IMR-90 (cell line): Measurements from ENCODE around the gene BTRC. TPM values are rescaled to one million over a fixed set of nuclear protein-coding genes. Genes with fewer than 3 reads are reported as not detected.

Experiments
- ATAC-seq: fragments of 200-7000 bp; cut with Tn5 transposase; 2 replicates; pipeline ENCODE4 v1.9.1; 2020; ENCODE audit warnings: low read depth, mild to moderate bottlenecking, moderate library complexity
- BruUV-seq: library from RNA; stranded (reverse); fragments of 400-500 nt; replicated peaks from 2 replicates; lab custom pipeline; 2021; lab: Mats Ljungman, UMichigan
- CTCF ChIA-PET: fragments of 300-600 bp; formaldehyde crosslinking; extraction: SDS; loops from one replicate; lab custom pipeline; 2021; ENCODE audit warnings: antibody characterized with exemption; lab: Yijun Ruan, JAX
- POLR2A ChIA-PET: fragments of 300-600 bp; sonication (Branson Sonifier 250); formaldehyde crosslinking; loops from one replicate; lab custom pipeline; 2022; ENCODE audit warnings: antibody characterized with exemption; ENCODE audit not compliant: unreplicated experiment; lab: Charles Lee
- DNase-seq: peaks from one replicate; pipeline ENCODE4 v3.0.0; 2013
- H2AFZ ChIP-seq: replicated peaks from 2 replicates; pipeline ENCODE3; 2013; ENCODE audit warnings: low read length, mild to moderate bottlenecking; ENCODE audit not compliant: poor library complexity
- H2AK5ac ChIP-seq: 2 replicates; pipeline ENCODE4 v1.6.1; 2013; ENCODE audit warnings: low read depth, low read length, inconsistent platforms
- H2AK9ac ChIP-seq: replicated peaks from 2 replicates; pipeline ENCODE3; 2013; ENCODE audit warnings: mild to moderate bottlenecking, low read depth, low read length, moderate library complexity; ENCODE audit not compliant: poor library complexity
- H2BK120ac ChIP-seq: 2 replicates; pipeline ENCODE4 v1.6.1; 2013; ENCODE audit warnings: low read depth, low read length, inconsistent platforms
- H2BK15ac ChIP-seq: 3 replicates; pipeline ENCODE4 v1.6.1; 2013; ENCODE audit warnings: low read depth, low read length, inconsistent platforms
- H2BK20ac ChIP-seq: 2 replicates; pipeline ENCODE4 v1.6.1; 2013; ENCODE audit warnings: low read depth, mild to moderate bottlenecking, inconsistent platforms, low read length, moderate library complexity
- H2BK5ac ChIP-seq: 2 replicates; pipeline ENCODE4 v1.6.1; 2013; ENCODE audit warnings: mild to moderate bottlenecking, low read depth, low read length, inconsistent platforms; ENCODE audit not compliant: poor library complexity, severe bottlenecking
- H3K14ac ChIP-seq: replicated peaks from 2 replicates; pipeline ENCODE4 v1.6.1; 2013; ENCODE audit warnings: low read depth, low read length, inconsistent platforms
- H3K18ac ChIP-seq: 2 replicates; pipeline ENCODE4 v1.6.1; 2013; ENCODE audit warnings: low read depth, low read length, control low read depth
- H3K23ac ChIP-seq: 2 replicates; pipeline ENCODE4 v1.6.1; 2013; ENCODE audit warnings: low read depth, low read length, inconsistent platforms
- H3K27ac ChIP-seq: 2 replicates; pipeline ENCODE4 v1.5.1; 2013; ENCODE audit warnings: mild to moderate bottlenecking, control low read depth, low read length; ENCODE audit not compliant: insufficient read depth
- H3K27me3 ChIP-seq: 2 replicates; pipeline ENCODE4 v1.6.1; 2013; ENCODE audit warnings: low read length; ENCODE audit not compliant: control insufficient read depth, insufficient read depth
- H3K36me3 ChIP-seq: 2 replicates; pipeline ENCODE4 v1.6.1; 2013; ENCODE audit warnings: low read length, mixed read lengths; ENCODE audit not compliant: control insufficient read depth, insufficient read depth
- H3K4ac ChIP-seq: 2 replicates; pipeline ENCODE4 v1.6.1; 2013; ENCODE audit warnings: low read depth, low read length, inconsistent platforms
- H3K4me1 ChIP-seq: 2 replicates; pipeline ENCODE4 v1.6.1; 2013; ENCODE audit warnings: low read length, mixed read lengths; ENCODE audit not compliant: control insufficient read depth, insufficient read depth
- H3K4me2 ChIP-seq: 2 replicates; pipeline ENCODE4 v1.6.1; 2013; ENCODE audit warnings: low read depth, mild to moderate bottlenecking, control low read depth, low read length, moderate library complexity
- H3K4me3 ChIP-seq: 2 replicates; pipeline ENCODE4 v1.5.1; 2013; ENCODE audit warnings: low read depth, mild to moderate bottlenecking, control low read depth, low read length, moderate library complexity; ENCODE audit not compliant: insufficient read depth
- H3K56ac ChIP-seq: 2 replicates; pipeline ENCODE4 v1.6.1; 2013; ENCODE audit warnings: low read length, inconsistent platforms; ENCODE audit not compliant: insufficient read depth; ENCODE audit errors: extremely low read depth
- H3K79me1 ChIP-seq, 2 experiments: 2 replicates each; pipeline ENCODE4 v1.6.1; 2013; ENCODE audit warnings: low read length in 2 of 2, inconsistent platforms in 1 of 2, low read depth in 1 of 2
- H3K9ac ChIP-seq: 2 replicates; pipeline ENCODE4 v1.6.1; 2013; ENCODE audit warnings: low read depth, low read length, control low read depth
- H3K9me1 ChIP-seq: 2 replicates; pipeline ENCODE4 v1.6.1; 2013; ENCODE audit warnings: low read length, inconsistent platforms; ENCODE audit not compliant: insufficient read depth
- H3K9me3 ChIP-seq: 2 replicates; pipeline ENCODE4 v1.6.1; 2013; ENCODE audit warnings: low read length; ENCODE audit not compliant: control insufficient read depth, insufficient read depth
- H4K20me1 ChIP-seq: 2 replicates; pipeline ENCODE4 v1.6.1; 2013; ENCODE audit warnings: low read length, inconsistent platforms; ENCODE audit not compliant: insufficient read depth
- H4K5ac ChIP-seq: 2 replicates; pipeline ENCODE4 v1.6.1; 2013; ENCODE audit warnings: mild to moderate bottlenecking, low read depth, low read length, control low read depth
- H4K8ac ChIP-seq, 2 experiments: 2 replicates each; pipeline ENCODE4 v1.6.1; 2013; ENCODE audit warnings: low read depth in 2 of 2, low read length in 2 of 2, control low read depth in 1 of 2, inconsistent platforms in 1 of 2
- H4K91ac ChIP-seq: 2 replicates; pipeline ENCODE4 v1.6.1; 2013; ENCODE audit warnings: low read depth, low read length, inconsistent platforms; ENCODE audit not compliant: insufficient read depth
- CEBPB ChIP-seq: IDR thresholded peaks from 2 replicates; pipeline ENCODE4 v1.6.1; 2012; ENCODE audit warnings: low read depth, low read length, improper control_type of control experiment
- CTCF ChIP-seq: conservative IDR thresholded peaks from 2 replicates; pipeline ENCODE4 v1.5.1; 2012; ENCODE audit warnings: mild to moderate bottlenecking, low read depth, low read length, improper control_type of control experiment
- RFX5 ChIP-seq: IDR thresholded peaks from 2 replicates; pipeline ENCODE4 v1.8.0; 2012; ENCODE audit warnings: low read depth, mild to moderate bottlenecking, low read length, moderate library complexity
- SMC3 ChIP-seq: fragments of 150-350 bp; IDR thresholded peaks from 2 replicates; pipeline ENCODE4 v1.6.1; 2016; ENCODE audit warnings: low read depth, mild to moderate bottlenecking, antibody characterized with exemption, low read length, moderate library complexity
- WGBS, 2 experiments: methylation state at CpG; one replicate each; pipeline versions ENCODE4 v1.1.5 to v1.1.7; 2013; ENCODE audit warnings: missing lambda C conversion rate in 2 of 2; ENCODE audit not compliant: insufficient read length in 1 of 2; ENCODE audit errors: extremely low coverage in 2 of 2; 5-methylcytosine and 5-hydroxymethylcytosine counted together
- dilution Hi-C: fragments of 300-500 bp; cut with HindIII; formaldehyde crosslinking; loops from one replicate; pipeline ENCODE4 v1.14.3; 2018; ENCODE audit warnings: low sequenced_read_pairs; ENCODE audit not compliant: unreplicated experiment
- in situ Hi-C: fragments of 300-500 bp; cut with MboI; formaldehyde crosslinking; loops from 3 replicates; pipeline ENCODE4 v1.14.3; 2019; ENCODE audit warnings: low sequenced_read_pairs, inconsistent platforms, mixed read lengths
- intact Hi-C: fragments of 100-400 bp; cut with micrococcal nuclease; formaldehyde crosslinking; loops from 2 replicates; pipeline ENCODE4 v1.10.0; 2022
- polyA plus RNA-seq, 3 experiments: library from polyadenylated mRNA; depleted of rRNA; stranded (reverse); fragments of >200 nt; gene quantifications; 2 replicates each; pipeline ENCODE4 v1.2.3, GENCODE V29; 2012; ENCODE audit warnings: low replicate concordance in 1 of 3
- total RNA-seq: library from RNA; depleted of rRNA; stranded (reverse); fragments of >200 nt; gene quantifications from 2 replicates; pipeline ENCODE4 v1.2.3, GENCODE V29; 2012

The BTRC gene
- total and polyA plus RNA-seq, 2 of the 4 experiments (the other 2 are of a cell fraction), result 7.7 to 8.4 TPM

- Histone ChIP-seq H3K36me3 (peaks cover 2% of the 10 kb centered on the region), H3K4me3 (no peak overlapping the region), H3K9ac (no peak overlapping the region), H2BK20ac (no peak overlapping the region), H3K27me3 (no peaks in the 10 kb centered on the region; the same call in 1 of the 2 replicates), H3K23ac (no peak overlapping the region), H3K14ac (no peak overlapping the region), H3K9me3 (no peaks in the 10 kb centered on the region), H2BK5ac (no peak overlapping the region), H4K20me1 (no peaks in the 10 kb centered on the region), H3K79me1 (no peaks in the 10 kb centered on the region), H2AFZ (no peak overlapping the region), H3K4ac (no peak overlapping the region), H2BK15ac (no peak overlapping the region), H2BK120ac (no peak overlapping the region), H2AK5ac (no peak overlapping the region), H2AK9ac (peak overlapping the region; percentile 17), H3K9me1 (peaks cover 8% of the 10 kb centered on the region), H3K27ac (no peak overlapping the region), H4K91ac (no peak overlapping the region), H4K8ac (no peak overlapping the region), H3K4me1 (no peaks in the 10 kb centered on the region), H3K18ac (no peak overlapping the region), H3K56ac (no peak overlapping the region), H3K4me2 (no peak overlapping the region), H4K5ac (no peak overlapping the region)
- no peak for ATAC-seq
- in situ Hi-C loops (no loop called here), dilution Hi-C loops (no loop called here), intact Hi-C loops (no loop called here)
- WGBS, 2 experiments, result 66% methylated on average over 6 of the region's 18 CpGs; no CpG with 5 or more reads in 1 of the 2 experiments
- ChIA-PET CTCF (no interaction called here), POLR2A (no interaction called here)
- no TSS peak for BruUV-seq
- no peak for DNase-seq
- TF ChIP-seq CTCF (no peak), CEBPB (no peak), SMC3 (no peak), RFX5 (no peak)
Observed at GRCh38 chr10:101558671-101559595, 205.0 kb downstream of the BTRC start.
